H9 (cell line): ENCODE data around the gene TNK2. TPM values are rescaled to one million over a fixed set of nuclear protein-coding genes. Genes with fewer than 3 reads are reported as not detected.

ENCODE experiments used
- DNase-seq: peaks from one replicate; pipeline ENCODE4 v3.0.0-alpha.2; 2017
- H2AFZ ChIP-seq: one replicate; pipeline ENCODE4 v1.6.1; 2013; ENCODE audit warnings: mild to moderate bottlenecking, low read length, control low read depth, moderate library complexity
- H2AK5ac ChIP-seq: 2 replicates; pipeline ENCODE4 v1.6.1; 2013; ENCODE audit warnings: low read length, control low read depth, mixed read lengths; ENCODE audit not compliant: insufficient read length
- H2BK120ac ChIP-seq: one replicate; pipeline ENCODE4 v1.6.1; 2013; ENCODE audit warnings: low read depth, mild to moderate bottlenecking, low read length, control low read depth, inconsistent platforms; ENCODE audit not compliant: poor library complexity, severe bottlenecking
- H2BK12ac ChIP-seq: 2 replicates; pipeline ENCODE4 v1.6.1; 2013; ENCODE audit warnings: low read length, control low read depth, mixed read lengths, low read depth; ENCODE audit not compliant: insufficient read length
- H2BK15ac ChIP-seq: 2 replicates; pipeline ENCODE4 v1.6.1; 2013; ENCODE audit warnings: low read depth, low read length, control low read depth
- H2BK20ac ChIP-seq: one replicate; pipeline ENCODE4 v1.6.1; 2013; ENCODE audit warnings: low read depth, mild to moderate bottlenecking, low read length, control low read depth, inconsistent platforms; ENCODE audit not compliant: poor library complexity, severe bottlenecking
- H2BK5ac ChIP-seq: 2 replicates; pipeline ENCODE4 v1.6.1; 2013; ENCODE audit warnings: low read length, control low read depth, mixed read lengths; ENCODE audit not compliant: insufficient read length
- H3K14ac ChIP-seq: 2 replicates; pipeline ENCODE4 v1.6.1; 2013; ENCODE audit warnings: low read length, control low read depth; ENCODE audit not compliant: insufficient read depth
- H3K18ac ChIP-seq: 2 replicates; pipeline ENCODE4 v1.6.1; 2013; ENCODE audit warnings: low read depth, mild to moderate bottlenecking, mixed read lengths, low read length, control low read depth; ENCODE audit not compliant: insufficient read length
- H3K23ac ChIP-seq: 2 replicates; pipeline ENCODE4 v1.6.1; 2013; ENCODE audit warnings: low read length, control low read depth, mixed read lengths, low read depth; ENCODE audit not compliant: insufficient read length
- H3K23me2 ChIP-seq: 2 replicates; pipeline ENCODE4 v1.6.1; 2013; ENCODE audit warnings: low read depth, mild to moderate bottlenecking, mixed read lengths, low read length, control low read depth; ENCODE audit not compliant: insufficient read length, poor library complexity, severe bottlenecking
- H3K27ac ChIP-seq: 2 replicates; pipeline ENCODE4 v1.5.1; 2013; ENCODE audit warnings: low read length, control low read depth, mixed read lengths, low read depth; ENCODE audit not compliant: insufficient read length
- H3K27me3 ChIP-seq: 2 replicates; pipeline ENCODE4 v1.6.1; 2013; ENCODE audit warnings: low read length, control low read depth, inconsistent platforms; ENCODE audit not compliant: insufficient read depth
- H3K4ac ChIP-seq: 2 replicates; pipeline ENCODE4 v1.6.1; 2013; ENCODE audit warnings: low read depth, mild to moderate bottlenecking, control low read depth, inconsistent platforms, low read length, moderate library complexity
- H3K4me1 ChIP-seq: 2 replicates; pipeline ENCODE4 v1.6.1; 2013; ENCODE audit warnings: low read length, control low read depth, inconsistent platforms; ENCODE audit not compliant: insufficient read depth
- H3K4me2 ChIP-seq: 2 replicates; pipeline ENCODE4 v1.6.1; 2013; ENCODE audit warnings: low read length, control low read depth, mixed read lengths; ENCODE audit not compliant: insufficient read length, insufficient read depth
- H3K56ac ChIP-seq: 2 replicates; pipeline ENCODE4 v1.6.1; 2013; ENCODE audit warnings: low read depth, mild to moderate bottlenecking, mixed read lengths, low read length, control low read depth; ENCODE audit not compliant: insufficient read length
- H3K79me1 ChIP-seq: 2 replicates; pipeline ENCODE4 v1.6.1; 2013; ENCODE audit warnings: low read depth, mild to moderate bottlenecking, moderate library complexity, low read length, control low read depth, inconsistent platforms; ENCODE audit not compliant: insufficient read depth, poor library complexity, severe bottlenecking
- H3K79me2 ChIP-seq: 2 replicates; pipeline ENCODE4 v1.6.1; 2013; ENCODE audit warnings: low read length, control low read depth, inconsistent platforms; ENCODE audit not compliant: insufficient read depth
- H3K9ac ChIP-seq: 2 replicates; pipeline ENCODE4 v1.6.1; 2013; ENCODE audit warnings: low read length, control low read depth, mixed read lengths; ENCODE audit not compliant: insufficient read length; ENCODE audit errors: extremely low read depth
- H3K9me3 ChIP-seq: one replicate; pipeline ENCODE4 v1.6.1; 2013; ENCODE audit warnings: low read depth, low read length, inconsistent platforms; ENCODE audit not compliant: control insufficient read depth
- H3T11ph ChIP-seq: one replicate; pipeline ENCODE4 v1.6.1; 2013; ENCODE audit warnings: mild to moderate bottlenecking, low read length, control low read depth, inconsistent platforms
- H4K20me1 ChIP-seq: one replicate; pipeline ENCODE4 v1.6.1; 2013; ENCODE audit not compliant: control insufficient read depth, insufficient read length, insufficient read depth
- H4K5ac ChIP-seq: 2 replicates; pipeline ENCODE4 v1.6.1; 2013; ENCODE audit warnings: low read depth, mild to moderate bottlenecking, mixed read lengths, low read length, control low read depth; ENCODE audit not compliant: insufficient read length
- H4K8ac ChIP-seq: replicated peaks from 2 replicates; pipeline ENCODE4 v1.6.1; 2013; ENCODE audit warnings: low read length, control low read depth, mixed read lengths, low read depth; ENCODE audit not compliant: insufficient read length
- H4K91ac ChIP-seq: 2 replicates; pipeline ENCODE4 v1.6.1; 2013; ENCODE audit warnings: low read depth, mild to moderate bottlenecking, moderate library complexity, mixed read lengths, low read length, control low read depth; ENCODE audit not compliant: insufficient read length
- H3K27ac Mint-ChIP-seq, 3 experiments: 2 replicates in 2 of 3; 3 replicates in 1 of 3; pipeline ENCODE4 v1.8.0; 2020 to 2021; ENCODE audit warnings: mixed read lengths in 3 of 3, mild to moderate bottlenecking in 1 of 3, moderate library complexity in 1 of 3
- H3K27me3 Mint-ChIP-seq: 2 replicates; pipeline ENCODE4 v1.8.0; 2021; ENCODE audit warnings: low read depth, mild to moderate bottlenecking, moderate library complexity, mixed read lengths
- H3K36me3 Mint-ChIP-seq, 3 experiments: 2 replicates in 2 of 3; 3 replicates in 1 of 3; pipeline ENCODE4 v1.8.0; 2020 to 2021; ENCODE audit warnings: low read depth in 3 of 3, mixed read lengths in 3 of 3; ENCODE audit not compliant: insufficient read depth in 1 of 3
- H3K4me1 Mint-ChIP-seq, 2 experiments: 2 replicates each; pipeline ENCODE4 v1.8.0; 2020; ENCODE audit warnings: mixed read lengths in 2 of 2
- H3K4me3 Mint-ChIP-seq, 2 experiments: 2 replicates in 1 of 2; 3 replicates in 1 of 2; pipeline ENCODE4 v1.8.0; 2020 to 2021; ENCODE audit warnings: mild to moderate bottlenecking in 2 of 2, mixed read lengths in 2 of 2, moderate library complexity in 1 of 2
- H3K9me3 Mint-ChIP-seq, 2 experiments: 2 replicates in 1 of 2; 3 replicates in 1 of 2; pipeline ENCODE4 v1.8.0; 2020; ENCODE audit warnings: mild to moderate bottlenecking in 2 of 2, mixed read lengths in 2 of 2, moderate library complexity in 1 of 2
- CTCF ChIP-seq: fragments of 200-600 bp; sonication (generic); conservative IDR thresholded peaks from 3 replicates; pipeline ENCODE4 v1.8.0; 2021; ENCODE audit warnings: antibody characterized with exemption, mild to moderate bottlenecking
- WGBS: extraction: QIAGEN DNeasy Blood & Tissue Kit; methylation state at CpG from one replicate; pipeline ENCODE4 v1.1.7; 2013; ENCODE audit warnings: missing lambda C conversion rate, low lambda C conversion rate, mixed read lengths; ENCODE audit not compliant: insufficient read length; ENCODE audit errors: extremely low coverage; 5-methylcytosine and 5-hydroxymethylcytosine counted together
- total RNA-seq: library from RNA; stranded (reverse); gene quantifications from 2 replicates; pipeline ENCODE4 v1.2.1, GENCODE V29; 2021

Gene TNK2
- total RNA-seq, 1 experiment from 2014 or later, result 34.5 TPM

GRCh38 chr3:195909644-195910498, 1.5 kb upstream of the TNK2 start:
- H3K27ac Mint-ChIP-seq, result peak overlapping the region; percentile 40 to 55 (median 49); a peak in 3 of 7 replicates
- peak overlapping the region; percentile 61 for H3K18ac ChIP-seq
- H3K4me1 Mint-ChIP-seq, result peaks cover 36 to 47% of the 10 kb centered on the region in 2 experiments
- no peak overlapping the region for H3T11ph ChIP-seq
- H2AFZ ChIP-seq, result no peak overlapping the region
- no peak overlapping the region for H2BK120ac ChIP-seq
- DNase-seq, result peak; percentile 85
- H3K79me1 ChIP-seq, result no peaks in the 10 kb centered on the region
- H3K4me1 ChIP-seq, result peaks cover 4% of the 10 kb centered on the region; the same call in 1 of the 2 replicates
- H3K4ac ChIP-seq, result no peak overlapping the region
- H2BK5ac ChIP-seq, result no peak overlapping the region
- no peak overlapping the region for H3K27ac ChIP-seq
- no peaks in the 10 kb centered on the region for H3K9me3 ChIP-seq
- no peak overlapping the region for H2AK5ac ChIP-seq
- H3K9ac ChIP-seq, result peak overlapping the region; percentile 2
- peaks cover 8% of the 10 kb centered on the region for H3K27me3 Mint-ChIP-seq
- peaks cover 0 to 4% (median 0%) of the 10 kb centered on the region in 3 experiments; a peak in 5 of 7 replicates for H3K36me3 Mint-ChIP-seq
- H3K14ac ChIP-seq, result peak overlapping the region; percentile 66
- TF ChIP-seq CTCF, result no peak
- peak overlapping the region; percentile 81 for H3K4me2 ChIP-seq
- H3K4me3 Mint-ChIP-seq, result peak overlapping the region; percentile 70 to 87
- H2BK12ac ChIP-seq, result no peak overlapping the region
- H4K91ac ChIP-seq, result no peak overlapping the region
- H3K79me2 ChIP-seq, result peaks cover 4% of the 10 kb centered on the region; the same call in 1 of the 2 replicates
- H3K9me3 Mint-ChIP-seq, result no peaks in the 10 kb centered on the region; a peak in 1 of 5 replicates
- no peak overlapping the region for H3K56ac ChIP-seq
- no peak overlapping the region for H4K8ac ChIP-seq
- no peak overlapping the region for H2BK20ac ChIP-seq
- peaks cover 18% of the 10 kb centered on the region for H3K23me2 ChIP-seq
- H3K27me3 ChIP-seq, result no peaks in the 10 kb centered on the region
- no peak overlapping the region for H3K23ac ChIP-seq
- no peaks in the 10 kb centered on the region for H4K20me1 ChIP-seq
- no CpG with 5 or more reads among the region's 68 CpGs for WGBS
- no peak overlapping the region for H2BK15ac ChIP-seq
- no peak overlapping the region for H4K5ac ChIP-seq
